Thyroid gland (tissue), 4 donors: Measurements from ENCODE around the gene PPP6R1. TPM values are rescaled to one million over a fixed set of nuclear protein-coding genes. Genes with fewer than 3 reads are reported as not detected.

ENCODE experiments used
- DNase-seq, 2 donors: peaks; one replicate each; pipeline ENCODE4 v3.0.0-alpha.2; 2019
- H3K27ac ChIP-seq, 3 donors: fragments of 200-600 bp; sonication (generic); 1 replicate in 2 of 3; 2 replicates in 1 of 3; pipeline ENCODE4 v1.5.1; 2016 to 2019; ENCODE audit warnings: mild to moderate bottlenecking in 1 of 3, moderate library complexity in 1 of 3
- H3K27me3 ChIP-seq: fragments of 200-600 bp; sonication (generic); one replicate; pipeline ENCODE4 v1.5.1; 2019
- H3K36me3 ChIP-seq, 2 donors: fragments of 200-600 bp; sonication (generic); one replicate each; pipeline ENCODE4 v1.5.1; 2016 to 2019
- H3K4me1 ChIP-seq, 2 donors: fragments of 200-600 bp; sonication (generic); one replicate each; pipeline ENCODE4 v1.5.1; 2017 to 2019
- H3K4me3 ChIP-seq, 3 donors: fragments of 200-600 bp; sonication (generic); replicated peaks in 1 of 3; 1 replicate in 2 of 3; 2 replicates in 1 of 3; pipeline ENCODE4 v1.5.1; 2016; ENCODE audit warnings: mild to moderate bottlenecking in 1 of 3
- H3K9me3 ChIP-seq: fragments of 200-600 bp; sonication (generic); one replicate; pipeline ENCODE4 v1.5.1; 2017
- CTCF ChIP-seq, 6 experiments: fragments of 200-600 bp in 3 of 6; fragments of 450-650 bp in 3 of 6; sonication (generic) in 3 of 6; IDR thresholded peaks; one replicate each; pipeline ENCODE4 v1.5.1; 2016 to 2019; ENCODE audit warnings: antibody characterized with exemption in 6 of 6, mild to moderate bottlenecking in 2 of 6, inconsistent platforms in 1 of 6, moderate library complexity in 1 of 6
- POLR2A ChIP-seq, 2 donors: fragments of 450-650 bp; IDR thresholded peaks; one replicate each; pipeline ENCODE4 v1.6.1; 2017; ENCODE audit warnings: antibody characterized with exemption in 2 of 2, mild to moderate bottlenecking in 2 of 2, moderate library complexity in 1 of 2
- WGBS, 2 donors: methylation state at CpG; one replicate each; pipeline ENCODE4 v1.1.5; 2017; 5-methylcytosine and 5-hydroxymethylcytosine counted together
- intact Hi-C: fragments of 100-400 bp; cut with DNase I; formaldehyde crosslinking; loops from one replicate; pipeline ENCODE4 v1.15.1; 2023
- total RNA-seq, 4 donors: library from RNA; depleted of rRNA; stranded (reverse); fragments of >200 nt; gene quantifications; one replicate each; pipeline ENCODE4 v1.2.3, GENCODE V29; 2016

Gene PPP6R1
- total RNA-seq, 4 donors from 2014 or later = 26.1 to 99.8 (median 54.2) TPM

DNA sequence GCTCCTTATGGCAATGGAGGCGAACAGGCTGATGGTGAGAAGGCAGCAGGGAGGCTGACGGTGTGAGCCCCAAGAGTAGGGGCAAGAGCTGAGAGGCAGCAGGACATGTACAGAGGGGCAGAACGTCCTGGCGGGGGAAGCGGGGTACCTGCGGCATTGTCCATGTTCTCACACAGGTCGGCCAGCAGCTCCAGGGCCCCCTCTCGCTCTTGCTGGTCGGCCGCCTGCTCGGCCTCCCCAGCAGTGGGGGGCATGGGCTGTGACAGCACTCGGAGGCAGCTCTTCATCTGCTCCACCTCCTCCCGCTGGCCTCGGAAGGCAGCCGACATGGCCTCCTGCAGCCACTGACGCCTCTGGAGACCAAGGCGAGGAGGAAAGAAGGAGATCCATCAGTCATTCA, 18.7 kb upstream of the PPP6R1 start:
- H3K9me3 ChIP-seq = no peaks in the 10 kb centered on the region
- no peak overlapping the region for H3K27ac ChIP-seq
- no peak for DNase-seq
- H3K4me1 ChIP-seq = peaks cover 7 to 14% of the 10 kb centered on the region in 2 donors
- H3K27me3 ChIP-seq = no peaks in the 10 kb centered on the region
- intact Hi-C loops = no loop called here
- TF ChIP-seq POLR2A (IDR thresholded peaks at IDR 0.05) = no peak
- no peak for TF ChIP-seq CTCF (IDR thresholded peaks at IDR 0.05)
- H3K36me3 ChIP-seq = peaks cover 12 to 16% of the 10 kb centered on the region in 2 donors
- no peak overlapping the region for H3K4me3 ChIP-seq
- WGBS, 2 donors = 88 to 93% methylated on average over 12 to 17 of the region's 17 CpGs

DNA sequence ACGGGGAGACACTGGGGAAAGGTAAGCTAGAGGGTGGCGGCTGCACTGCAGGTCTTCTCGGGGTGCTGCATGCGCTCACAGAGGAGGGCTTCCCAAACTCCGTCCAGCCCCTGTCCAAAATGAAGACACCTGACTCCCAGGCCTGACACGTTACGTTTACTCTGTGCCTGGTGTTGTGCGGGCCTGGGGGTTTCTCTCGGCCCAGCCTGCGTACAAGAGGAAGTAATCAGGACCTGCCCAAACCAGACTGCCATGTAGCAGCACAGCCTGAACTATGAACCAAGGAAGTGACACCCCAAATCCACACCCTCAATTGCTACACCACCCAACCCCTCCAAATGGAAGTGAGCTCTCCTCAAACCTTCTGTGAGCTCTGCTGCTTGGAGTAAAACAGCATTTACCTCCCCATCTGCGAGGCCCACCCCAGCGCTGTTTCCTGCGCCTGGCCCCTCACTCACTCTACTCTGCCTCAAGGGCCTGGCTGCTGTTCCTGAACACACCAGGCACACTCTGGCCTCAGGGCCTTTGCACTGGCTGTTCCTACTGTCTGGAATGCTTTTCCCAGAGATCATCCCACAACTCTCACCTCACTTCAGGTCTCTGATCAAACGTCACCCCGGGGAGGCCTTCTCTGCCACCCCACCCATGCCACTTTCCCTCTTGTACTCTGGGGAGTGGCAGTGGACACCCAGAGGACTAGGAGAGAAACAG, 18.1 kb upstream of the PPP6R1 start:
- Histone ChIP-seq H3K27me3 (no peaks in the 10 kb centered on the region), H3K9me3 (no peaks in the 10 kb centered on the region), H3K27ac (no peak overlapping the region), H3K36me3 (peaks cover 12 to 16% of the 10 kb centered on the region in 2 donors), H3K4me1 (peaks cover 7 to 14% of the 10 kb centered on the region in 2 donors), H3K4me3 (no peak overlapping the region)
- intact Hi-C loops = no loop called here
- no peak for DNase-seq
- TF ChIP-seq CTCF (IDR thresholded peaks at IDR 0.05) (no peak), POLR2A (IDR thresholded peaks at IDR 0.05) (no peak)
- WGBS, 2 donors = 87 to 96% methylated on average over 15 of the region's 15 CpGs

DNA sequence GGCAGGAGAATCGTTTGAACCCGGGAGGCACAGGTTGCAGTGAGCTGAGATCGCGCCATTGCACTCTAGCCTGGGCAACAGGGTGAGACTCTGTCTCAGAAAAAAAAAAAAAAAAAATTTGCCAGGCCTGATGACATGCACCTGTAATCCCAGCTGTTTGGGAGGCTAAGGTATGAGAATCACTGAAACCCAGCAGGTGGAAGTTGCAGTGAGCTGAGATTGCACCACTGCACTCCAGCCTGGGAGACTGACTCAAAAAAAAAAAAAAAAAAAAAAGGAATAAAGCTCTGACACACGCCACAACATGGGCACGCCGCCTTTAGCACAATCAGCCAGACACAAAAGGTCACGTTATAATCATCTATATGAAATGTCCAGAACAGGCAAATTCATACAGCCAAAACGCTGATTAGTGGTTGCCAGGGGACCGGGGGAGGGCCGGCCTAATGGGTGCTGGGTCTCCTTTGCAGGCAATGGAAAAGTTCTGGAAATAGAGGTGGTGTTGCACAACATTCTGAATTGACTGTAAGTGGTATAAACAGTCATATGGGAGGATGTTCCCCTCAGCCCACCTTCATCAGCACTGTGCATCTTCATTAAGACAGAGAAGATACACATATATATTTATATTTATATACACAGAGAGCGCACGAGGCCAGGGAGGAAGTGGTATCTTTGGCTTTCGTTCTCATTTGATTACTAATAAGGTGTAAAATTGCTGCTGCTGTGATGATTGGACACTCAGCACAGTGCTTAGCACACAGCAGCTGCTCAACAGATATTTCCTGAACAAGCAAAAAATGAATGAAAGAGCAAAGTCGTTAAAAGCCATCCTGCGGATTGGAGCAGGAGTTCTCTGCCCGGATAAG, 17.3 kb upstream of the PPP6R1 start:
- no peak for TF ChIP-seq CTCF (IDR thresholded peaks at IDR 0.05)
- TF ChIP-seq POLR2A (IDR thresholded peaks at IDR 0.05) = no peak
- Histone ChIP-seq H3K36me3 (peaks cover 12 to 16% of the 10 kb centered on the region in 2 donors), H3K27me3 (no peaks in the 10 kb centered on the region), H3K9me3 (no peaks in the 10 kb centered on the region), H3K4me1 (peaks cover 7 to 14% of the 10 kb centered on the region in 2 donors), H3K4me3 (no peak overlapping the region), H3K27ac (no peak overlapping the region)
- no peak for DNase-seq
- 85 to 87% methylated on average over 17 of the region's 17 CpGs for WGBS, 2 donors
- intact Hi-C loops = no loop called here

GRCh38 chr19:55273978-55274707, 15.3 kb upstream of the PPP6R1 start:
- DNase-seq = no peak
- Histone ChIP-seq H3K4me3 (no peak overlapping the region), H3K9me3 (no peaks in the 10 kb centered on the region), H3K4me1 (peaks cover 2 to 4% of the 10 kb centered on the region in 2 donors), H3K36me3 (peaks cover 12 to 20% of the 10 kb centered on the region in 2 donors), H3K27me3 (no peaks in the 10 kb centered on the region), H3K27ac (no peak overlapping the region)
- intact Hi-C loops = no loop called here
- WGBS, 2 donors = 90 to 91% methylated on average over 15 to 26 of the region's 36 CpGs
- no peak for TF ChIP-seq POLR2A (IDR thresholded peaks at IDR 0.05)

DNA sequence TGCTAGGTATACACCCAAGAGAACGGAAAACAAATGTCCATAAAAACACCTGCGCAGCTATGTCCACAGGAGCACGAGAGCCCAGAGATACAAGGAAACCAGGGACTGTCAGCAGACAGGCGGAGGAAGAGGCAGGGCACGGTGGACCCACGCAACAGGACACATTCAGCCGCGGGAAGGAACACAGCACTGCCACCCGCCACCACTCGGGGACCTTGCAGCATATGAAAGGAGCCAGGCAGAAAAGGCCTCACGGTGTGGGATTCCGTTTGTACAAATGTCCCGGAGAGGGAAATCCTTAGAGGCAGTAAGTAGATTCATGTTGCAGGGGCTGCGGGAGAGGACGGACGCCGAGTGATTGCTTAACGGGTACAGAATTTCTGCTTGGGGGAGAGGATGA, 13.3 kb upstream of the PPP6R1 start:
- no peaks in the 10 kb centered on the region for H3K4me1 ChIP-seq
- no peaks in the 10 kb centered on the region for H3K9me3 ChIP-seq
- H3K27me3 ChIP-seq = no peaks in the 10 kb centered on the region
- no peak for DNase-seq
- 90 to 92% methylated on average over 18 of the region's 18 CpGs for WGBS, 2 donors
- peaks cover 7 to 15% of the 10 kb centered on the region in 2 donors for H3K36me3 ChIP-seq
- intact Hi-C loops = no loop called here
- TF ChIP-seq CTCF (IDR thresholded peaks at IDR 0.05) (no peak), POLR2A (IDR thresholded peaks at IDR 0.05) (no peak)
- H3K4me3 ChIP-seq = no peak overlapping the region
- H3K27ac ChIP-seq = no peak overlapping the region
